Coronary artery (tissue), 2 donors: ENCODE measurements around the gene FAM184A.
"Not testable (repeated sequence)": the region's sequence is repeated elsewhere in the genome, so short reads cannot be mapped to it uniquely, and the experiment has no call there.

Experiments
- DNase-seq: peaks from one replicate; pipeline ENCODE4 v3.0.0-alpha.2; 2017; ENCODE audit warnings: low spot score
- H3K27ac ChIP-seq, 2 donors: fragments of 200-600 bp; sonication (generic); one replicate each; pipeline ENCODE4 v1.5.1; 2016 to 2019
- H3K4me3 ChIP-seq: fragments of 200-600 bp; sonication (generic); 2 replicates; pipeline ENCODE4 v1.5.1; 2016; ENCODE audit warnings: mild to moderate bottlenecking, moderate library complexity
- TF ChIP-seq, protein P1 (sequence below): fragments of 200-600 bp; sonication (generic); IDR thresholded peaks from one replicate; pipeline ENCODE4 v1.5.1; 2019; ENCODE audit warnings: antibody characterized with exemption

The FAM184A gene

DNA sequence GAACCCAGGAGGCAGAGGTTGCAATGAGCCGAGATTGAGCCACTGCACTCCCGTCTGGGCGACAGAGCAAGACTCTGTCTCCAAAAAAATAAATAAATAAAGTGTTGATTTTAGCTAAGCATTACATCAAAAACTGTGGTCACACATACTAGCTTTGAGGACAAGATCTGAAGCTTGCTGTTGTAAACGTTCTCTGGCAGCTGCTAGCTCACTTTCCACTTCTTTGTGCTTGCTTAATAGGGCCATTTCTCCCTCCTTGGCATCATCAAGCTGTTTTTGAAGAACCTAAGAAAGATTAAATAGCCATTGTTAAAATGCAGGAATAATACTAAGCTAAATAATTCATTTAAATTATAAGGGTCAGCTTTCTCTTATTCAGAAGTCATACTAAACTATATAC, 55.7 kb downstream of the FAM184A start:
- DNase-seq, result no peak
- TF ChIP-seq, protein P1, sequence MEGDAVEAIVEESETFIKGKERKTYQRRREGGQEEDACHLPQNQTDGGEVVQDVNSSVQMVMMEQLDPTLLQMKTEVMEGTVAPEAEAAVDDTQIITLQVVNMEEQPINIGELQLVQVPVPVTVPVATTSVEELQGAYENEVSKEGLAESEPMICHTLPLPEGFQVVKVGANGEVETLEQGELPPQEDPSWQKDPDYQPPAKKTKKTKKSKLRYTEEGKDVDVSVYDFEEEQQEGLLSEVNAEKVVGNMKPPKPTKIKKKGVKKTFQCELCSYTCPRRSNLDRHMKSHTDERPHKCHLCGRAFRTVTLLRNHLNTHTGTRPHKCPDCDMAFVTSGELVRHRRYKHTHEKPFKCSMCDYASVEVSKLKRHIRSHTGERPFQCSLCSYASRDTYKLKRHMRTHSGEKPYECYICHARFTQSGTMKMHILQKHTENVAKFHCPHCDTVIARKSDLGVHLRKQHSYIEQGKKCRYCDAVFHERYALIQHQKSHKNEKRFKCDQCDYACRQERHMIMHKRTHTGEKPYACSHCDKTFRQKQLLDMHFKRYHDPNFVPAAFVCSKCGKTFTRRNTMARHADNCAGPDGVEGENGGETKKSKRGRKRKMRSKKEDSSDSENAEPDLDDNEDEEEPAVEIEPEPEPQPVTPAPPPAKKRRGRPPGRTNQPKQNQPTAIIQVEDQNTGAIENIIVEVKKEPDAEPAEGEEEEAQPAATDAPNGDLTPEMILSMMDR, result no peak
- no peak overlapping the region for H3K27ac ChIP-seq
- no peak overlapping the region for H3K4me3 ChIP-seq

DNA sequence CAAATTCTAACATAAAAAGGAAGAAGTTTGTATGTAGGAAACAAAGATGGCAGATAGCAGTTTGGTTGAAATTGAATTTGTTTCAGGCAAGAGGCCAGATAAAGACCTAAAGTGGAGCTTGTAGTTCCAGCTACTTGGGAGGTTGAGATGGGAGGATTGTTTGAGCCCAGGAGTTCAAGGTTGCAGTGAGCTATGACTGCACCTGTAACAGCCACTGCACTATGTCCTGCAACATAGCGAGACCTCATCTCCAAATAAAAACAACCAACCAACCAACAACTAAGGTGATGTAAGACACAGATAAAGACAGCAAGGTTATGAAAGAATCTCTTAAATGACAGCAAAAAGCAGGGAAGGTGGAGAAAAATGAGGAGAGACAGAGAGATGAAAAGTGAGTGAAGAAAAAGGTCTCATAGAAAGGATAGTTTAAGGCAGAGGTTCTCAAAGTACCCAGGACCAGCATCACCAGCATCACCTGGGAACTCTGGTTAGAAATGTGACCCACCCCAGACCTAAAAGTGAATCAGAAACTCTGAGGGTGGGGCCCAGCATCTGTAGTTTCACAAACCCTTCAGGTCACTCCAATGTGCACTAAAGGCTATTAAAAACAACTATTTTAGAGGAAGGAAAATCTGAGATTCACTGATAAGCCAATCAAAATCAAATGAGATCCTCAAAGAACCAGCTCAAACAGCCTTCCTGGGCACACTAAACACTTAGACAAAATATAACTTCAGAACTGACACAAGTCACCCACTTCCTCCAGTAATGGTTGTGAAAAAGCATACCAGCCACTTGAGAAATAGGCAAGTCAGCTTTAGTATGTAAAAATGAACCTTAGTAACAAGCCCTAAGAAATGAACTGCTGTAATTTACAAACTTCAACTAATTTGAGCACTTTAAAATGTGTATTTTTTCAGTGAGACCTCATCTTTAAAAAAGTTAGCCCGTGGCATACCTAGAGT, 57.6 kb downstream of the FAM184A start:
- no peak for DNase-seq
- Histone ChIP-seq H3K4me3 (no peak overlapping the region), H3K27ac (no peak overlapping the region)
- TF ChIP-seq, protein P1, result no peak

DNA sequence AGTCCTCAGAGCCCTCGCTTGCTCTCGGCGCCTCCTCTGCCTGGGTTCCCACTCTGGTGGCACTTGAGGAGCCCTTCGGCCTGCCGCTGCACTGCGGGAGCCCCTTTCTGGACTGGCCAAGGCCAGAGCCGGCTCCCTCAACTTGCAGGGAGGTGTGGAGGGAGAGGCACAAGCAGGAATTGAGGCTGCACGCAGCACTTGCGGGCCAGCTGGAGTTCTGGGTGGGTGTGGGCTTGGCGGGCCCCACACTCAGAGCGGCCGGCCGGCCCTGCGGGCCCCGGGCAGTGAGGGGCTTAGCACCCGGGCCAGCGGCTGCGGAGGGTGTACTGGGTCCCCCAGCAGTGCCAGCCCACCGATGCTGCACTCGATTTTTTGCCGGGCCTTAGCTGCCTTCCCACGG, 63.3 kb downstream of the FAM184A start:
- not testable (repeated sequence) for H3K27ac ChIP-seq, H3K4me3 ChIP-seq, DNase-seq

DNA sequence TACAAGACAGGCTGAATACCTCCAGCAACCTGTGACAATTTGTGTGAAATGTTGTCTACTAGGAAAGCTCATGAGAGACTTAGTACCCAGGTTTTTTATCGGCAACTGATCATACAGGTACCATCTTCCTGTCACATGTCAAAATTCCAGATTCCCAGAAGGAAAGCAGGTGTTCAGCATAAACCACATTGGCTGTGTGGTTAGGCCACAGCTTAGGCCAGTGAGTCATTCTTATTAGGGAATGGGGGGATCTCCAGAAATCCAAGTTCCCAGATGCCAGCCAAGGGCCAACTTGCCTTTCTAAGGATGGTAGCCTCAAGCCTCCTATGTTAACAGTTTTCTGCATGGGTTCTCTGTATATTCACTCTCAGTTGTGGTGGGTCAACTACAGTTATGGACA, 65.9 kb downstream of the FAM184A start:
- TF ChIP-seq, protein P1, result no peak

DNA sequence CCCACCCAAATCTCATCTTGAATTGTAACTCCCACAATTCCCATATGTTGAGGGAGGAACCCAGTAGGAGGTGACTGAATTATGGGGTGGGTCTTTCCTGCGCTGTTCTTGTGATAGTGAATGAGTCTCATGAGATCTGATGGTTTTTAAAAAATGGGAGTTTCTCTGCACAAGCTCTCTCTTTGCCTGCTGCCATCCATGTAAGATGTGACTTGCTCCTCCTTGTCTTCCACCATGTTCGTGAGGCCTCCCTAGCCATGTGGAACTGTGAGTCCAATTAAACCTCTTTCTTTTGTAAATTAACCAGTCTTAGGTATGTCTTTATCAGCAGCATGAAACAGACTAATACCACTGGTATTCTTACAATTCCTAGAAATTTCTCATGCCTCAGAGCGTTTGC, 69.2 kb downstream of the FAM184A start:
- not testable (repeated sequence) for DNase-seq, H3K4me3 ChIP-seq, H3K27ac ChIP-seq

More for the DNA sequence above, 65.9 kb downstream of the FAM184A start:
- H3K27ac ChIP-seq, result no peak overlapping the region
- H3K4me3 ChIP-seq, result no peak overlapping the region
- DNase-seq, result no peak

DNA sequence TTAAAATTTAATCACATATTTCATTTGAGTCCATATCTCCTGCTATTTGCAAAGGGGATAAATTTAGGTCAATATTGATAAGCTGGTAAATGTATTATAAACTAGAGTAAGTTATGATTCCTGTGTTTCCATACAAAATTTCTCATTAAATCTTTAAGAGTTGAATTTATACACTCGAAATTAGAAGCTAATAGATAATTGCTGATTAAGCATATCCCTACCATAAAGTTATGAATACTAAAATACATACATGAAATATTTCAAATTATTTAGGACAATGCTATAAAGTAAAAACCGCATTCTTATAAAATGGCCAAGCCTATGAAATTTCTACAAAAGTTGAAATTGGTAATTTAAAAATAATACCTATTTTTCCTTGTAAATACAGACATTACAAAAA, 71.5 kb downstream of the FAM184A start:
- TF ChIP-seq, protein P1, result no peak
- no peak overlapping the region for H3K27ac ChIP-seq

DNA sequence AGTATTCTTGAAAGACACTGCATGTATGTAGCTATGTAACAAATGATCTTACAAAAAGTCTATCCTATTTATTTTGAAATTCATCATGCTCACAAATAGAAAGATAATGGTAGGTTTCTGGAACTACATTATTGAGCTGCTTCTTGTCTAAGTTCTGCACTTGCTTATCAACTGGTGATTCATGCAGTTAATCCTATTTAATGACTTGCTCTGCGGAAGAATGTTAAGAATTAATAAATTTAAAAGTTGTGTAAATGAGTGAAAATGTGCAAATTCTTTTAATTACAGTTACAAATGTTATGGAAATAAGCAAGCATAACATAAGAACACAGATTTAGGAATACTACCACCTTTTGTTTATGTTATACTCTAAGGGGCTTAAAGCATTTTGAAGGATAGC, 76.4 kb downstream of the FAM184A start:
- Histone ChIP-seq H3K27ac (no peak overlapping the region), H3K4me3 (no peak overlapping the region)
- TF ChIP-seq, protein P1, result no peak
- DNase-seq, result no peak

More for the DNA sequence above, 71.5 kb downstream of the FAM184A start:
- no peak for DNase-seq
- no peak overlapping the region for H3K4me3 ChIP-seq

DNA sequence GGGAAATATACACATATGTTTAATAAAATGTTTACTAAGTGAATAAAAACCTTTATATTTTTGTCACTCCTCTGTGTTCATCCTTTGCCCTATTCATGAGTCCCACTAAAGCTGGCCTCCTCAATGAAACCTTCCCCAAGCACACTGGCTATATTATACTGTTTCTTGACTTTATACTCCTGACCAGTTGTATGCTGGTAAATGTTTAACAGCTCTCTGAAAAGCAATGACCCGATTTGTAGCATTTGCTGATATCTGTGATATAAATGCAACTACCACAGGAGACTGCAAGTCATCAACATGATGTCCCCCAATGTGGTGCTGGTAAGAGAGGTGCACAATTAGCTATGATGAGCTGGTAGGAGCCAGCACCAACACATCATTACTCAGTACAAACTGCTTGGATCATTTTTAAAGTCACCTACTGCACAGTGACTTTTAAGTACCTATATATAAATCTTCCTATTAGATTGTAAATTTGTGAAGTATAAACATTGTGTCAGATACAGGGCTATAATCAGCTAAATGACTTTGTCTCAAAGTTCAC, 78.9 kb downstream of the FAM184A start:
- H3K4me3 ChIP-seq, result no peak overlapping the region
- no peak for DNase-seq
- TF ChIP-seq, protein P1, result no peak
- no peak overlapping the region for H3K27ac ChIP-seq

DNA sequence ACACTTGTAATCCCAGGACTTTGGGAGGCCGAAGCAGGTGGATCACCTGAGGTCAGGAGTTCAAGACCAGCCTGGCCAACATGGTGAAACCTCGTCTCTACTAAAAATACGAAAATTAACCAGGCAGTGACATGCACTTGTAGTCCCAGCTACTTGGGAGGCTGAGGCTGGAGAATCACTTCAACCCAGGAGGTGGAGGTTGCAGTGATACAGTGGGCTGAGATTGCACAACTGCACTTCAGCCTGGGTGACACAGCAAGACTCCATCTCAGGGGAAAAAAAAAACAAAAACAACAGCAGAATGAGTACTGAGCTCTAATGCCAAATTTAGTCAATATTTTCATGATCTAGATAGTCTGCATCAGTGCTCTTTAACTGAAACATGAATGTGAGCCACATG, 81.0 kb downstream of the FAM184A start:
- not testable (repeated sequence) for DNase-seq, H3K27ac ChIP-seq, H3K4me3 ChIP-seq
